GM19452 (cell line): ENCODE data around the gene RBAK.
"Not testable (repeated sequence)": the region's sequence is repeated elsewhere in the genome, so short reads cannot be mapped to it uniquely, and the experiment has no call there.

Source experiments
- ATAC-seq: cut with Tn5 transposase; IDR thresholded peaks from one replicate; pipeline ENCODE4 v1.9.1; 2021; ENCODE audit not compliant: unreplicated experiment

RBAK gene

GRCh38 chr7:5050676-5051075 lies 5.0 kb downstream of the RBAK start:
- no peak for ATAC-seq

GRCh38 chr7:5051731-5052130 lies 6.1 kb downstream of the RBAK start:
- not testable (repeated sequence) for ATAC-seq

GRCh38 chr7:5053175-5053574 lies 7.5 kb downstream of the RBAK start:
- ATAC-seq, result no peak

GRCh38 chr7:5063698-5064097 lies 18.0 kb downstream of the RBAK start:
- ATAC-seq, result no peak

- ATAC-seq, result no peak
Observed at GRCh38 chr7:5064391-5065106, 18.9 kb downstream of the RBAK start.

GRCh38 chr7:5065107-5065407 lies 19.4 kb downstream of the RBAK start:
- ATAC-seq, result no peak

- ATAC-seq, result no peak
Observed at GRCh38 chr7:5068521-5068920, 22.9 kb downstream of the RBAK start.

- no peak for ATAC-seq
Observed at GRCh38 chr7:5070206-5070605, 24.5 kb downstream of the RBAK start.

- ATAC-seq, result not testable (repeated sequence)
Observed at GRCh38 chr7:5075187-5075586, 29.5 kb downstream of the RBAK start.

GRCh38 chr7:5077740-5078139 lies 32.1 kb downstream of the RBAK start:
- ATAC-seq, result no peak

- no peak for ATAC-seq
Observed at GRCh38 chr7:5082806-5083205, 37.1 kb downstream of the RBAK start.

- no peak for ATAC-seq
Observed at GRCh38 chr7:5083311-5083711, 37.7 kb downstream of the RBAK start.

- no peak for ATAC-seq
Observed at GRCh38 chr7:5086256-5086655, 40.6 kb downstream of the RBAK start.

GRCh38 chr7:5088228-5088833 lies 42.7 kb downstream of the RBAK start:
- not testable (repeated sequence) for ATAC-seq

- ATAC-seq, result no peak
Observed at GRCh38 chr7:5088906-5089305, 43.2 kb downstream of the RBAK start.

GRCh38 chr7:5093948-5094347 lies 48.3 kb downstream of the RBAK start:
- no peak for ATAC-seq

GRCh38 chr7:5094641-5095040 lies 49.0 kb downstream of the RBAK start:
- ATAC-seq, result no peak

GRCh38 chr7:5116359-5116758 lies 70.7 kb downstream of the RBAK start:
- ATAC-seq, result no peak

- no peak for ATAC-seq
Observed at GRCh38 chr7:5117095-5117970, 71.7 kb downstream of the RBAK start.
